ENCODE data around the gene PDHX.

PDHX gene

DNA sequence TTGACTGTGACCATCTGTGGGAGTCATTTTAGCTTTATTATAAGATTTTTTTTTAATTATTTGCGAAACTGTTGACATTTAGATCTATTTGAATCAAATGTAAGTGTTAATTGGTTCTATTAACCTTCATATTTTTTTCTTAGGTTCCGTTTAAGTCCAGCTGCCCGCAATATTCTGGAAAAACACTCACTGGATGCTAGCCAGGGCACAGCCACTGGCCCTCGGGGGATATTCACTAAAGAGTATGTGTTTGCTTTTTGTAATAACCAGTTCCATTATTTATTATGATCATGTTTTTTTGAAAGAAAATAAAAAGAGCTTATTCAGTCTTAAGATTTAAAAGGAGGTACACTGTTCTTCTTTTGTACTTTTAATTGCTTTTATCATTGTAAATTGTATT is 43.9 kb downstream of the PDHX start:
- peak in 2 of 3 experiments; percentile 69 to 93 for DNase-seq

DNA sequence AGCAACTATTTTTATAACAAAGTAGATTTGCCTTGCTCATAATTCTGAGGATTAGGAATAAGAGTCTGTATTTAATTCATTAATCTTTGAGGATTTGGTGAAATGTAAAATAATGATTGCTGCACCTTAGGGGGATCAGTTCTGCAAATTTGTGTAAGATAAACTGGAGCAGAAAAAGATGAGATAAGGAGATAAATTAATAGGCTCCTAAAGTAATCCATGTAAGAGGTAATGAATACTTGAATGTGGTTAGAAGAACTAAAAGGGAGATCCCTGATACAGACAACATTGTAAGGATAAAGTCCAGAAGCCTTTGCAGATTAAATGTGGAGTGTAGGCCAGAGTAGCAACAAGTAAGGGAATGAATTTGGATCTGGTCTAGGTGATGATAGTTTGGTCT is 45.6 kb downstream of the PDHX start:
- DNase-seq: no peak

DNA sequence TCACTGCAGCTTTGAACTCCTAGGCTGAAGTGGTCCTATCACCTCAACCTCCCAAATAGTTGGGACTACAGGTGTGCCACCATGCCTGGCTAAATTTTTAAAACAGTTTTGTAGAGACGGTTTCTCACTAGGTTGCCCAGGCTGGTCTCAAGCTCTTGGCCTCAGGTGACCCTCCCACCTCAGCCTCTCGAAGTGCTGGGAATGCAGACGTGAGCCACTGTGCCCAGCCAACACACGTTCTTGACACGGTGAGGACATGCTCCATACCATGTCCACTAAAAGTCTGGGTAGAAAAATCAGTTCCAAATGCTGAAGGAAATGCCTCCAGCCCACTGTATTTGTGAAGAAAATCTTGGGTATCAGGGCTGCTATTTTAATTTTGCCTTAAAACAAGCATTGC is 46.9 kb downstream of the PDHX start:
- DNase-seq: no peak

DNA sequence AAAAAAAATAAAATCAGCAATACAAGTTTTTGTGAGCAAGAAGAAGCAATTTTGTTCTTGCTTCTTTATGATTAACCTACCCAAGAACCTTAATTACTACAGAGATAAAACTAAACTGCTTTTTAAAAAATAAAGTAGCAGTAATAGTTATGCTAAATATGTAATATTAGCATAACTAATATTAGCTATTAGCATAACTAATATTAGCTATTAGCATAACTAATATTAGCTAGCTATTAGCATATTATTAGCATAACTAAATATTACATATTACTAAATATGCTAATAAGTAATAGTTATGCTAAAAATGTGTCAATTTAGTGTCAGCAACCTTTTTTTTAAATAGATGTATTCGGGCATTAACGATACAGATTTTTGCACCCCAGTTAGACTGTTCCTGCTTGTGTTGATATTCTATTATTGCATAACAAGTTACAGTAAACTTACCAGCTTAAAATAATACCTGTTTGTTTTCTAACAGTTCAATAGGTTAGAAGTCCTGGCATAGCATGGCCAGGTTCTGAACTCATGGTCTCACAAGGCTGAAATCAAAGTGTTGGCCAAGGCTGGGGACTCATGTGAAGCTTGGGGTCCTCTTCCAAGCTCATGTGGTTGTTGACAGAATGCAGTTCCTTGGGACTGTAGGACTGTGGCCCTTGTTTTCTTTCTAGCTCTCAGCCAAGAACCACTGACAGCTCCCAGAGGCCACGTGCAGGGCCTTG is 48.4 kb downstream of the PDHX start:
- no peak for DNase-seq

DNA sequence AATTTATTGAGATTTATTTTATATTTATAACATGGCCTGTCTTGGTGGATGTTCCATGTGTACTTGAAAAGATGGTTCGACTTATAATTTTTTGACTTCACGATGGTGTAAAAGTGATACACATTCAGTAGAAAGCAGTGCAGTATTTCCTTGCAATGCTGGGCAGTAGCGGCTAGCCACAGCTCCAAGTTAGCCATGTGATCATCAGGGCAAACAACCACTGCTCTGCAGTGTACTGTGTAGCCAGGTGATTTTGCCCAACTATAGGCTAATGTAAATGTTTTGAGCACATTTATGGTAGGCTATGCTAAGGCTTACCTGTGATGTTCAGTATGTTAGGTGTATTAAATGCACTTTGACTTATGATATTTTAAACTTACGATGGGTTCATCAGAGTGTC is 52.4 kb downstream of the PDHX start:
- no peak for DNase-seq

DNA sequence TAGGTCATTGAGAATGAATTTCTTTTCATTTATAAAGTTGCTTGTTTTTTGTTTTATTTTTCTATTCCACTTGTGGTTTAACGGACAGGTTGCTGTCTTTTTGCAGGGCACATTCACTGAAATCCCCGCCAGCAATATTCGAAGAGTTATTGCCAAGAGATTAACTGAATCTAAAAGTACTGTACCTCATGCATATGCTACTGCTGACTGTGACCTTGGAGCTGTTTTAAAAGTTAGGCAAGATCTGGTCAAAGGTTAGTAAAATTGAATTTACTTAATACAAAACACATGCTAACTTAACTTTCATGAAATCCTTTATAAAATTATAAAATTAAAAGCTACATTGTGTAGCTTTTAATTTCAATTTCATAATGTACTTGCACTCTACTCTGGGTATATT is 53.6 kb downstream of the PDHX start:
- no peak for DNase-seq

DNA sequence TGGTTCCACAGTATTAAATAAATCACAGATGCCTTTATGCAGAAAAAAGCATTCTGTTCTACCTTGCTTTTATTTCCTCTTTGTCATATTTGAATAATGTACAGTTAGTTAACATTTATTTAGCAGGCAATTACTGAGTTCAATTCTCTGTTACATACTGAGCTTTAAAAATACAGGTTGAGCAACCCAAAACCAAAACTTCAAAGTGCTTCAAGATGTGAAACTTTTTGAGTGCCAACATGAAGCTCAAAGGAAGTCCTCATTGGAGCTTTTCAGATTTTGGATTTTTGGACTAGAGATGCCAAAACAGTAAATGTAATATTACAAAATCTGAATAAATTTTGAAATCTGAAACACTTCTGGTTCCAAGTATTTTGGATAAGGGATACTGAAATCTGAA is 54.1 kb downstream of the PDHX start:
- DNase-seq: no peak

DNA sequence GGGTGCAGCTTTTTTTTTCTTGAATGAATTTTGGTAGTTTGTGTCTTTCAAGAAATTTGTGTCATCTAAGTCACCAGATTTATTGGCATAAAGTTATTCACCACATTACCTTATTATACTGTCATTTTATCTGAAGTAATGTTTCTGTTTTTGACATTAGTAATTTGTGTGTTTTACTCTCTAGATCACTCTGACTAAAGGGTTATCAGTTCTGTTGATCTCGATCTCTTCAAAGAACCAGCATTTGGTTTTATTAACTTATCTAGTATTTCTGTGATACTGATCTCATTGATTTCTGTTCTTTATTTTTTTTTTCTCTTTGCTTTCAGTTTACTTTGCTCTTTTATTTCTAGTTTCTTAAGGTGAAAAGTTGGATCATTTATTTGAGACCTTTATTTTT is 55.5 kb downstream of the PDHX start:
- DNase-seq: no peak

DNA sequence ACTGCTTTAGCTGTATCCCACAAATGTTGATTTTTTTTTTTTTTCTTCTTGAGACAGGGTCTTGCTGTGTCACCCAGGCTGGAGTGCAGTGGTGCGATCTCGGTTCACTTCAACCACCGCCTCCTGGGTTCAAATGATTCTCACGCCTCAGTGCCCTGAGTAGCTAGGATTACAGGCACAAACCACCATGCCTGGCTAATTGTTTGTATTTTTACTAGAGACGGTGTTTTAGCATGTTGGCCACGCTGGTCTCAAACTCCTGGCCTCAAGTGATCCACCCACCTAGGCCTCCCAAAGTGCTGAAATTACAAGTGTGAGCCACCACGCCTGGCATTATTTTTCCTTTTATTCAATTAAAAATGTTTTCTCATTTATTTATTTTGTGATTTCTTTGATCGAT is 55.9 kb downstream of the PDHX start:
- no peak for DNase-seq

DNA sequence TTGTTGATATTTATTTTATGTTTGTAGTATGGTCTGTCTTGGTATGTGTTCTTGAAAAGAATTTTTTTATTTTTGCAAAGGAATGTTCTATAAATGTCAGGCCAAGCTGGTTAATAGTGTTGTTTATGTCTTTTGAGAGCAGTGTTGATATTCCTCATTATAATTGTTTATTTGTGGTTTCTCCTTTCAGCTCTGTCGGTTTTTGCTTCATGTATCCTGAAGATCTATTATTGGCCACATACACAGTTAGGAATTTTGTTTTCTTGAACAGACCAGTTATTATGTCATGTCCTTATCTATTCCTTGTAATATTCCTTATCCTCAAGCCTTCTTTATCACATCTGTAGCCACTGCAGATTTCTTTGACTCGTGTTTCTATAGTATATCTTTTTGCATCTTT is 56.5 kb downstream of the PDHX start:
- DNase-seq: no peak

DNA sequence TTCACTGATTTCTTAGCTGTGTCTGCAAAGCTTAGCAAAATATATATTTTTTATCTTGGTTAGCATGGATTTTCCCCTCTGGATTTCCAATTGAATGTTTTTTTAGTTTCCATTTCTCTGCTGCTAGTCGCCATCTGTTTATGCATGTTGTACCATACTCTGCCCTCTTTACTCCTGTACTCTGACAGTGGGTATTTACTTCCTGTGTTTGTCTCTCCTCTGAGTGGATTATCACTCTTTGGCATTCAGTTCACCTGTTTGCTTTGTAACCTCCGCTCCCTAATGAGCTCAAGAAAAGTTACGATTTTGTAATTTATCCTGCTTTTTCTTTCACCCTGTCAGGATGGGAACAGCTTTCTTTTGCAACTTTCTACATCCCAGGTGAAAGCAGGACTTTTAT is 59.1 kb downstream of the PDHX start:
- DNase-seq: no peak

DNA sequence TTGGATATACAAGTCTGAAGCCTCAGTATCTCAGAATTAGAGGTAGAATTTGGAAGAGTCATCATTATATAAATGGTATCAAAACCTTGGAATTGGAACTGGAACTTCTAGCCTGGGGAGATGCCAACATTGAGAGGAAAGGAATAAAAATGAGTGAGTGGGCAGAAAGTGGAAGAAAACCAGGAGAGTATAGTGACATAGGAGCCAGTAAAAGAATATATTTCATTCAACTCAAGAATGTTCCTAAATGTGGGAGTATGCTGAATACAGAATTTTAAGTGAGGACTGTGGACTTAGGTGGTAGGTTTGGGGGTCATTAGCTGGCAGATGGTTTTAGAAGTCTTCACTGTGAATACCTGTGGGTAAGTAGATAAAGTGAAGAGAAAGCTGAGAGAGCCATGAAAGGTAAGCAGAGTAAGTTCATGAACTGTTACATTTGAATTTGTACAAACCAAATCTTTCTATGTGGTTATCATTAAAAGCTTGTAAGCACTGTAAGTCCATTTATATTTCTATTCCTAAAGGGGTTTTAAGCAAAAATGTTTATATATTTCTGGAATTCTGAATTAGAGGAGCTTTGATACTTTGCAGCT is 60.2 kb downstream of the PDHX start:
- no peak for DNase-seq

DNA sequence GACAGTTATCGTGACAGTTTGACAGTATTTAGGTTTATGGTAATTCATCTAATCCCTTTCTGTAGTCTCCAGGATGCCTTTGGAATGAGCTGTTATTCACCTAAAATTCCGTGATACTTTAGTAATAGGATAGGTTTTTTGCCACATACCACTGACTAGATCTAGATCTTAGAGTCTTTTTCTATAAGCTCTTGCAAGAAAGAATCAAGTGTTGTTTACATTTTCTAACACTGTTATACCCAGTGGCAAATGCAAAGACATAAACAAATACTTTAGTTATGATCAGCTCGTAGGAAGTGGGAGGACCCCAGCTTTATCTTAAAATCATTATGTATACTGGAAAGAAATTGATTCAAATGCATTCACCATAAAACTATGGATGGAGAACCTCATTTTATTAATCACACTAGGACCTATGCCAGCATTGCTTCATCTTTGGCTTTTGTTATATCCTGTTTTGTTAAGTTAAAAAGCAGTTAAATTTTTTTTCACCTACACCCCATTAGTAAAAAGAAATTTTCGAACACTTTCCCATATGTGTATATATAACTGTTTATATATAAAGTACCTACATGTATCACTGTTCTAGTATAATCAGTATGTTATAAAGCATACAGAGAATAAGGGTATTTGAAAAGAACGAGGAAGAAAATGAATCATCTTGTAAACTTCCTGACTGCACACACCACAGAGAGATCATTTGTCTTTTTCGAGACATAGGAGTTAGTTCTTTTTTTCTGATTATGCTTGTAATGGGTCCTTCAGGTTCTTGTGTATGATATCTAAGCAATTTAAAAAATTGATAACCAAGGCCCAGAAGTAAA is 60.9 kb downstream of the PDHX start:
- DNase-seq: no peak

DNA sequence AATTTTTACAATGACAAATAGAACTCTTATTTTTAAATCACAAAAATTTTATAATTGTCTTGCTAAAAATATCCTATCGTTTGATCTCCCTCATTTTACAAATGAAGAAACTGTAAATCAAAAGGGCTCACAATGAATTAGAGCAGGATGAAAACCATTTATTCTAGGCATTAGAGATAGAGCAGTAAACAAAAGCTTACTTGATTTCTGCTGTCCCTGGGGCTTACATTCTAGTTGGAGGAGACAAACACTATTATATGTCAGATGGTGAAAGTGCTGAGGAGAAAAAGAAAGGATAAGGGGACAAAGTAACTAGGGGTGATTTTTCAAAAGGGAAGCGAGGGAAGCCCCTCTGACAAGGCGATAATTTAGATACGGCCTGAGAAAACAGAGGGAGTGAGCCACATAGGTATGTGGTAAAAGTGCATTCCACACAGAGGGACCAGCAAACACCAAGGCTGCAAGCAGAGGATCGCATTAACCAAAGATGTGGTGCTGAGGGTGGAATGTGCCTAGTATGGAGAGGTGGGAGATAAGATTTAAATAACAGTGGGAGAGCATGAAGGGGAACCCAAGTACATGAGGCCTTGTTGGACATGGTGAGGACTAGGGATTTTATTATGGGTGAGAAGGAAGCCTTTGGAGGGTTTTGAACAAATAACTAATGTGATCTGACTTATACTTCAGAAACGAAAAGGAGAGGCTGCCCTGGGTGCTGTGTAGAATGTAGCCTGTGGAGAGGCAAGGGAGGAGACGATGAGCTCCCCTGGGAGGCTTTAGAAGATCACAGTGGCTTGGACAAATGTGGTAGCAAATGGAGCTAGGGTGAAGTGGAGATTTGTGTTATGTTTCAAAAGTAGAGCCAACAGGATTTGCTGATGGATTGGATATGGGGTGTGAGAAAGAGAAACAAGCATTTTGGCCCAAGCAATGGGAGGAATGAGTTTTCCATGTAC is 62.1 kb downstream of the PDHX start:
- no peak for DNase-seq

DNA sequence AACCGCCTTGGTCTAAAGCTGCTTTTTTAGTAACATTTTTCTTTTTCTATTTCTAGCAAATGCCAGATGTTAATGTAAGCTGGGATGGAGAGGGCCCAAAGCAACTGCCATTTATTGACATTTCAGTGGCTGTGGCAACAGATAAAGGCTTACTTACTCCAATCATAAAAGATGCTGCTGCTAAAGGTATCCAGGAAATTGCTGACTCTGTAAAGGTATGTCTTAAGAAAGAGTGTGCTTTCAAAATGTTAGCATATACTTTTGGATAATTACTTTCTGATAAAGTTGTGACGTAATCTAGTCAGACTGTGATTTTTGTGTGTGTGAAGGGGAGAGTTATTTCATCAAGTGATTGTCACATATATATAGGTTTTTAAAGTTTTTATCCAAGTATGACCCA is 68.1 kb downstream of the PDHX start:
- DNase-seq: no peak

DNA sequence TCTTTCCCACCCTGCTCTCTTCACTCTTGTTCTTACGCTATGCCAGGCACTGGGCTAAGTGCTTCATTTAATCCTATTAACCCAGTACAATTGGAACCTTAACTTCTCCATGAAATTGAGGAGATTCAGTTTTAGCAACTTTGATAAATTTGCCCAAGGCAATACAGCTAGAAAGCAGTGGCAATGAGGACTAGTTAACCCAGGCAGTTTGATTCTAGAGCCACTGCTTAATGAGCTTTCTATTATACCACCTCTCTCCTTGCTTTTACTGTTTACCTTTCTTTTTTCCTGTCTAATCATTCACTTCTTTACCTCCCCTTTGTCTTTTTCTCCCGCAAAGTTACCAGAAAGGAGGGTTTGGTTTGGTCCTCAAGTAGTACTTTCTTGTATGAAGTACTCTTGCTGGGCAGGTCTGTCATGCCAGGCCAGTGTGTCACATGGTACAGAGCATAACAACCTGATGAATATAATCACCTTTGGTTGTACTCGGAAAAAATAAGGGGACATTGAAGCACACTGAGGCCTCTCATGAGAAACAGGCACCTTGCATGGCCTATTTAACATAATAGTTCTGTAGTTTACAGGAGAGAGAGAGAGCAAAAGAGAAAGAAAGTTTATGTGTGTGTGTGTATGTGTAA is 70.6 kb downstream of the PDHX start:
- DNase-seq: no peak

DNA sequence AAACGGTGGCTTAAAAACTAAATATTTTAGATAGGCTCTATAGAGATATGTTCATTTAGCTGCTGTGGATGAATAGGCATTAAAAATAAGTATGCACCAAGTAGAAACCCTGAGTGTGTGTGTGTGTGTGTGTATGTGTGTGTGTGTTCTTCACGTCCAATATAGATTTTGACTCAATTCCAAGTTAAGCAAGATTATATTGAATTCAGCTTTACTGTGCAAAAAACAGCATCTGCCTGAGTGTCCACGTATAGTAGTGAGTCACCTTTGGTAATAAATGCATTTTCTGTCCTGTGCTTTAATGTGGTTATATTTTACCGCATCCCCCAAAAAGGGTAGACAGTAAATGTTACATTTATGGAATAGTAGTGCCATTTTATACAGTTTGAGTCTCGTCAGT is 71.2 kb downstream of the PDHX start:
- no peak for DNase-seq

DNA sequence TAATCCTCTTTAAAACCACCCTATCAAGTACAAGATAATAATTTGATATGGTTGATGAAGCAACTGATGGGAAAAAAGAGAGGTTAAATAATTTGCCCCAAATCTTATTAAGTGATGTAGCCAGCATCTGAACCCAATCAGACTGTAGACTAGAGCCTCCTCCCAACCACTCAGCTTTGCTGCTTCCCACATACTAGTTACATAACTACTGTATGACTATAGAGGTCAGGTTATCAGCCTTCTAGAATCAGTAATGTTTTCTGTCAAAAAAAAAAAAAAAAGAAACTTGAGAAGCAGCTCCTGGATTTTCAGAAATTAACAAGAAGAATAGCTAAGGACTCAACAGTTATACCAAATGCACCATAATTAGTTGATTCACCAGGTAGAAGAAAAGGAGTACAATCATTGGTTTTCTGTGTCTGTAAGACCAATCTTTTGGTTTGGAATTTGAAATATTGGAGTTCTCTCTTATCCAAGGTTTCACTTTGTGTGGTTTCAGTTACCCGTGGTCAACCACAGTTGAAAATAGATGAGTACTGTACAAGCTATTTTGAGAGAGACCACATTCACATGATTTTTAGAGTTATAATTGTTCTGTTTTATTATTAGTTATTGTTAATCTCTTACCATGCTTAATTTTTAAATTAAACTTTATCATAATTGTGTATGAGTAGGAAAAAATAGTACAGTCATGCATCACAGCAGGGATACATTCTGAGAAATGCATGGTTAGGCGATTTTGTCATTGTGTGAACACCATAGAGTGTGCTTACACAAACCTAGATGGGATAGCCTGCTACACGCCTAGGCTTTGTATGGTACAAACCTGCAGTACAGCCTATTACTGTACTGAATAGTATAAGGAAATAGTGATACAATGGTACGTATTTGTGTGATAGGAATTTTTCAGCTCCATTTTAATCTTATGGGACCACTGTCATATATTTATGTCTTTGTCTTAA is 72.2 kb downstream of the PDHX start:
- no peak for DNase-seq

DNA sequence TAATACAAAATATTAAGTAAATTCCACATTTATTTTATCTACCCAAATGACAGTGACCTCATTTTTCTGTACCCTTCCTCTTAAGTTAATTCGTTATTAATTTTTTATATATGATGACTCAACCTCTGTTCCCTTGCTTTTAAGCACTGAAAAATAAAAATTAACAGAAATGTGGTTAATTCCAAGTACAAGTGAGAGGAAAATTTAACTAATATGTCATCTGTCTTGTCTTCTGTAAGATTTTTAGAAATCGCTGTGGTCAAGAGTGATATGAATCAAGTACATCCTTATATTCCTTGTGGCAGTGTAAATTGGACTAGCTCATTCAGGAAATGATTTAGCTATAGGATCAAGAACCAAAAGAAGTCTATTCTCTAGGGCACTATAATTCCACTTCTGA is 74.5 kb downstream of the PDHX start:
- no peak for DNase-seq

DNA sequence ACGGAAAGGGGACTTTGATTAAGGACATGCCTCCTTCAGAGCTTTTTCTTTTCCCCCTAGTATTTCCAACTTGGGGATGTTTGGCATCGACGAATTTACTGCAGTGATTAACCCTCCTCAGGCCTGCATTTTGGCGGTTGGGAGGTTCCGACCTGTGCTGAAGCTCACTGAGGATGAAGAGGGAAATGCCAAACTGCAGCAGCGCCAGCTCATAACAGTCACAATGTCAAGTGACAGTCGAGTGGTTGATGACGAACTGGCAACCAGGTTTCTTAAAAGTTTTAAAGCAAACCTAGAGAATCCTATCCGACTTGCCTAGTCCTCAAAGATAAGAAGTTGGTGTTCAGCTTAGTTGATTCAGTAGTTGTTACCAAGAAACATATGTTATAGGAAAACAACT is 78.4 kb downstream of the PDHX start:
- no peak for DNase-seq

DNA sequence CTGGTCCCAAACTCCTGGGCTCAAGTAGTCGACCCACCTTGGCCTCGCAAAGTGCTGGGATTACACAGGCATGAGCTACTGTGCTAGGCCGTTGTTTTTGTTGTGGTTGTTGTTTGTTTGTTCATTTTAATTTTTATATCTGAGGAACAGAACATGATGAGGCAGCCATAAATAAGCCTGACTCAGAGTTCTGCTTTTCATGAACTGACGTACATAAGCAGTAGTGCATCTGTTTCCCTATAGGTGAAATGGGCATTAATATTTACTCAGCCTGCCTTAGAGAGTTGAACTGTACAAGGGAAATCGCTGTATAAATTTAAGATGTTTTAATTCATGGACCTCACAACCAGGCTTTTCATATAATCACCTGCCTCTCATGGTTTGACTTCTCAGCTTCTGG is 80.5 kb downstream of the PDHX start:
- no peak for DNase-seq

Data from NCI-H1417 (cell line).